SK-N-DZ (cell line): ENCODE data around the gene MMP24.

ENCODE experiments used
- DNase-seq: peaks from one replicate; pipeline ENCODE4 v3.0.0-alpha.2; 2015; ENCODE audit warnings: low spot score

MMP24 gene

DNA sequence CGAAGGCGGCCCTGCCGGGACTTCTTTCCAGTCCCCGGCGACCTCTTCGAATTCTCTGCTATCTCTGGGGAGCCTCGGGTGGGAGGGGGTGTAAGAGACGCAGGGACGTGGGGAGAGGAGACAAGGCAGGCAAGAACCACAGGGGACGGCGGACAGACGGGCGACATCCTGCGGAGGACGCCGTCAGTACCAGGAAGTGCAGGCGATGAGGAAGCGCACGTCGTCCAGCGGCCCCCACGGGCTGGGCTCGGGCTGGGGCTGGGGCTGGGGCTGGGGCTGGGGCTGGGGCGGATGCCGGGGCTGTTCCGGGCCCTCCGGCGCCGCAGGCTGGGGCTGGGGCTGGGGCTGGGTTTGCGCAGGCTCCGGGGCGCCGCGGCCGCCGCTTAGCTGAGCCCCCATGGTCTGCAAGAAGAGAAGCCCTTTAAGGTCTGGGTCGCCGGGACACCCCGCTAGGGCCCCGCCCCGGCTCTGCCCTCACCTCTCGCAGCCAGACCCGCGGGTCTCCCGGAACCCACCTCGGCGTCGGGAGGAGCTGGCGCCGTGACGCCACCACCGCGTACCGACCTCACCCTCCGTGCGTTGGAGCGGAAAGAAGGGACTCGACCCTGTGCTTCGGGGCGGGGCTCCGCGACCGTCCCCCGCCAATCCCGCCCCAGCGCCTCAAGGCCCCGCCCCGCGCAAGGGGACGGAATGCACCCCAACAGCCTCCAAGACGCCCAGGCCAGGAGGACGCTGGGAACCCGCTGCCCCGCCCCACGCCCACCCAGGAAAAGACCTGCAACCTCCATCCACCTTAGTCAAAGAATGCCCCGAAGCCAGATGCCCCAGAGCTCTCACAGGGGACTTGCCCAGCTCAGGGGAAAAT, 51.3 kb downstream of the MMP24 start, which contains the start of gene MMP24OS:
MMP24OS (minus strand) TSS at position 592 of the 865 bp plus-strand sequence; CDS start at position 399, 193 bp downstream.
- DNase-seq = peak; percentile 96

- DNase-seq = no peak
Observed at GRCh38 chr20:35279040-35279439, 52.5 kb downstream of the MMP24 start.

DNA sequence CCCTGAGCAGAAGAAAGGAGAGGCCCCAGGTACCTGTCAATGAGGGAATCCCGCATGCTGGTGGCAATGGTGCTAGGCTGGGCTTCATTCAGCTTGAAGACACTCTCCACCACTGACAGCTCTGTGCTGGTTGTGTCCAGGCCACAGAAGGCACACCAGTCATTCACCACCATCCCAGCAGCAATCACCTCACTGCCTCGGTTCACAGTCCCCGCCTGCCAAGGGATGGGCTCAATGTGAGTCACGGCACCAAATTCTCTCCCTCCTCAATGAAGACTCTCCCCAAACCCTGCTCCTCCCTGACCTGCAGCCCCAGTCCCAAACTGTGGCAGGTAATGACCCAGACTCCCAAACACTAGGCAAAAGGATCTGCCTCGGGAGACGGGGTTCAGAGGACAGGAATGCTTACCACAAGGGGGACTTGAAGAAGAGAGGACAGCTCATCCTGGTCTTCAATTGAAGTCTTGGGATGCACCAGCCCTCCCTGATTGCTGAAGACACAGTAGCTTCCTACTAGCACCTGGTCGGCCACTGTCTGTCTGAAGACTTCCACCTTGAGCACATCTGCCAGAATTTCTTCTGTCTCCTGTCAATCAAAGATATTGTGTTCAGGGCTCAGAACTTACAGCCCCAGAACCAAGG, 53.2 kb downstream of the MMP24 start:
- no peak for DNase-seq

- no peak for DNase-seq
Observed at GRCh38 chr20:35280523-35280922, 54.0 kb downstream of the MMP24 start.

DNA sequence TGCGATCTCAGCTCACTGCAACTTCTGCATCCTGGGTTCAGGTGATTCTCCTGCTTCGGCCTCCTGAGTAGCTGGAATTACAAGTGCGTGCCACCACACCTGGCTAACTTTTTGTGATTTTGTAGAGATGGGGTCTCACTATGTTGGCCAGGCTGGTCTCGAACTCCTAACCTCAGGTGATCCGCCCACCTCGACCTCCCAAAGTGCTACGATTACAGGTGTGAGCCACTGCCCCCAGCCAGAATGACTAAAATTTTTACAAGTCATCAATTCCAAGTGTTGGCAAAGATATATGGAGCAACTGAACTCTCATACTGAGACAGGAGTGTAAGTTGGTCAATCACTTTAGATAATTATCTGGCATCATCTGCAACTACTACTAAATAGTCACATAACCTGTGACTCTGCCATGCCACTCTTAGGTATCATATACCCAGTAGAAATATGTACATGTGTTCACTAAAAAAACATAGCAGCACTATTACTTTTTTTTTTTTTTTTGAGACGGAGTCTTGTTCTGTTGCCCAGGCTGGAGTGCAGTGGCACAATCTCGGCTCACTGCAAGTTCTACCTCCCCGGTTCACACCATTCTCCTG, 55.1 kb downstream of the MMP24 start:
- DNase-seq = no peak

- no peak for DNase-seq
Observed at GRCh38 chr20:35283441-35284266, 57.2 kb downstream of the MMP24 start.

GRCh38 chr20:35284267-35284991, 57.9 kb downstream of the MMP24 start, which contains the start of gene EIF6:
Gene EIF6, minus strand, starts transcription at chr20:35284772. Its CDS starts 285 bp downstream, at chr20:35284487.
- DNase-seq = peak; percentile 94

- DNase-seq = no peak
Observed at GRCh38 chr20:35284992-35285805, 58.7 kb downstream of the MMP24 start.

GRCh38 chr20:35285806-35286076, 59.3 kb downstream of the MMP24 start:
- no peak for DNase-seq

GRCh38 chr20:35286077-35286898, 59.8 kb downstream of the MMP24 start:
- DNase-seq = no peak

GRCh38 chr20:35286899-35287508, 60.5 kb downstream of the MMP24 start:
- no peak for DNase-seq

- DNase-seq = no peak
Observed at GRCh38 chr20:35287509-35288324, 61.2 kb downstream of the MMP24 start.

DNA sequence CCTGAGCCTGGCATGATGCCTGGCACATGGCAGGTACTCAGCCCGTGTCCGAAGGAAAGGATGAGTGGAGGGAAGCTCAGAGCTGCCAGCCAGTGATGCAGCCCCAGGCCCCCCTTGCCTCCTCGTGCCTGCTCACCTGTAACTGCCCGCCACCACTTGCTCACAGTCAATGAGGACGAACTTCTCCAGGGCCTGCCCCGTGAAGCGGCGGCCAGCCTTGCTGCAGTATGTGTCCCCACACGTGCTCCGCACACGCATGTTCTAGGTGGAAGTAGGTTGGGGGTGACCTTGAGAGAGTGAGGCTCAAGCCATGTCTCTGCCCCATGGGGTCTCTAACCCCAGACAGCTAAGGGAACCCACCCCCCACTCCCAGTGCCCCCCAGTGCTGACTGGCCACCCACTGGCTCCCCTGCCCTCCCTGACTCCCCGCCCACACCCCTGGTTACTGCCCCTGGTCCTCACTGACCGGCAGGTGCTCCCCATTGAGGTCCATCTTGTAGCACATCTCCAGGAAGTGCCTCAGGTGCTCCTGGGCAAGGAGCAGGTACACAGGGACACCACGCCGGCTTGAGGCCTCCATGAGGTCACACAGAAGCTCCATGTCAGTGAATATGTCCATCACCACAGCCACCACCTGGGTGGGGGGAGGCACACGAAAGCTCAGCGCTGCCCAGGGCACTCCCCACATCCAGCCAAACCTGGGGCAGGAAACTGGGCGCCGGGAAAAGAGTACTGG, 62.0 kb downstream of the MMP24 start:
- no peak for DNase-seq

- DNase-seq = no peak
Observed at GRCh38 chr20:35290186-35290886, 63.8 kb downstream of the MMP24 start.

DNA sequence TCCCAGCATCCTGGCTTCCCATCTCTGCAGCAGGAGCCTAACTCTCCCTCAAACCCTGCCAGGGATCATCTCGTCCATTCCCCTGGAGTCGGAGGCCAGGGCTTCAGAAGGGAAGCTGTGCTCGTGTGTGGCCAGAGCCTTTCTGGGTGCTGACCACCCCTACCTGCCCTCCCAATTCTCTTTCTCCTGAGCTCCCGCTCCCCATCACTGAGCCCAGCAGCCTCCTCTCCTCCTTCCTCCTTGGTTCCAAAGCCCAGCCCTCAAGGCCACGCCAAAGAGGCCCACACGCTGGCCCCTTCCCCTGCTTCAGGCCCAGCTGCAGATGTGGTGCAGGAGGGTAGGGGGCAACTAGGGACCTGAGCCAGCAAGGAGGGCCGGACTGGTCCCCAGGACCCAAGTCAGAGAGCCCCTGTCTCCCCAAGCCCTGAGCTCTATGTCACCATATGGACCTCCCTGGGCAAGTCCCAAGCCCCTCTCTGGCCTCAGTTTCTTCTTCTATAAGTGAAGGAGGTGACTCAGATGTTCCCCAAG, 64.5 kb downstream of the MMP24 start:
- DNase-seq = no peak
